NCI-H510A (cell line): ENCODE measurements around the gene ZP1.
A peak's percentile ranks its signal among the peaks of the same experiment; 100 is the strongest.

ENCODE experiments used
- DNase-seq: peaks from one replicate; lab custom pipeline; 2025; lab: John Stamatoyannopoulos, UW

ZP1 gene

DNA sequence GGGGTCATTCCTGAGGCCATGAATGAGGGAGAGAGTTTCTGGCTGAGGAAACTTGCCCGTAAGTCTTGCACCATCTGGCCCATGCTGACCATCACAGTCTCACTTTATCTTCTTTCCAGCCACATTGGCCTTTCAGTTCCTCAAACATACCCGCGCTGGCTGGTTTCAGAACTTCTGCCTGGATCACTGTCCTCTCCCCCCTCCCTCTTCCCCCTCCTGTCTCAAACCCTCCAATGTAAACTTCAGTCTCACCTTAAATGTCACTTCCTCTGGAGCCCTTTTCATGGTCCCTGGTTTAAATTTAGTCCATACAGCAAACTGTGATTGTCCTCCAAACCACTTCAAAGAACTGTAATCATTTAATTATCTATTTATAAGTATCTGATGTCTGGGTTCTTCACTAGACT is 42.9 kb downstream of the ZP1 start:
- no peak for DNase-seq

DNA sequence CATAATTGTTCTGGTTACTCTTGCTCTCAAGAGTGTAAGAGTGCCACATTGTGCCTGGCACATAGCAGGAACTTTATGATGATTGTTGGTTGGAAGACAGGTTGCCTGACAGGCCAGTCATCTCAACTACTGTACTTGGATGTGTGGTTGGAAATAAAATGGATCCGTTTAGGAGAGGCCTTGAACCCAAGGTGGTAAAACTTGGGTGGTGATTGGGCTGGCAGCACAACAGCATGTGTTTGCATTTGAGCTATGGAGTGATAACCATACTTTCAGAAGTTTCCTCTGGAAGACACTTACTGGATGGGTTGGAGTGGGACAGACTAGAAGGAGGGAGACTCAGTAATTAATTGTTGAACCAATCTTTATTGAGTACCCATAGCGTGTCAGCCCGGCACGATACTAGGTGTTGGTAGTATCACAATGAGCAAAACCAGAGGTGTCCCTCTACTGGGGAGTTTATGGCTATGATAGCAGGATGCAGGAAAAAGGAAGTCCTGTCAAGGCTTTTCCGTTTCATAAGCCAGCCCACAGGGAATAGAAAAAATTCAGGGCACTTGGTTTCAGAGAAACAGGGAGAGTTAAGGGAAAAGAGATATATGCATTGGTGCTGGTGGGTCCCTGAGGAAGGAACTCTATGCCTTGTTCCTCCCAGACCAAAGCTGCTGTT is 43.5 kb downstream of the ZP1 start:
- DNase-seq = no peak

DNA sequence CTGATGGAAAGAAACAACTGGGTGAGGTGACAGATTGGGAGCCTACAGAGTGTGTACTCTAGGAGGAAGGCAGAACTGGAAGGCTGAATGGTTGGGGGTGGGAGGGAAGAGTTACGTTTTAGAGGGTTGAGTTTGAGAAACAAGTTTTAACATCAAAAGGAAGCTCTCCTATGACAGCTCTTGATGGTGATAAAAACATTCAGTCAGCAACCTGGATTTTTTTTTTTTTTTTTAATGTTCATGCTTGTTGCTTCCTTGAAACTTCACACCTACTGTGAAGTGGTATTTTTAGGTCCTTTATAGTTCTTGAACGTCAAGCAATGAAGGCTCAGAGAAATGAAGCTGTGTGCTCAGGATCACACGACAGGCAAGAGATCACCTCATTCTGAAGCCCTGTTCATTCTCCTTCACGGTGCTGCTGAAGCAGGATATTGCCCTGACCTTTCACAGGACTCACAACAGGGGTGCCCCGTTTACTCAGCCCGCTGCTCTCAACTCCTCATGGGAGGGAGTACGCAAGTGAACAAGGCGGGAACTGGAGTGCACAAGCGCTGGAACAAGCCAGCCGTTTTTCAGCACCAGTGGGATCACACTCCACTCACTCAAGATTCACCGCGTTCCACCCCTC is 45.0 kb downstream of the ZP1 start:
- no peak for DNase-seq

GRCh38 chr11:60912851-60913528 is 45.6 kb downstream of the ZP1 start:
- no peak for DNase-seq

GRCh38 chr11:60913793-60914632 is 46.7 kb downstream of the ZP1 start, which contains the start of gene TMEM109:
Gene TMEM109, plus strand, starts transcription at chr11:60914158. Its CDS starts 5,536 bp downstream, at chr11:60919694.
- DNase-seq = peak; percentile 81

DNA sequence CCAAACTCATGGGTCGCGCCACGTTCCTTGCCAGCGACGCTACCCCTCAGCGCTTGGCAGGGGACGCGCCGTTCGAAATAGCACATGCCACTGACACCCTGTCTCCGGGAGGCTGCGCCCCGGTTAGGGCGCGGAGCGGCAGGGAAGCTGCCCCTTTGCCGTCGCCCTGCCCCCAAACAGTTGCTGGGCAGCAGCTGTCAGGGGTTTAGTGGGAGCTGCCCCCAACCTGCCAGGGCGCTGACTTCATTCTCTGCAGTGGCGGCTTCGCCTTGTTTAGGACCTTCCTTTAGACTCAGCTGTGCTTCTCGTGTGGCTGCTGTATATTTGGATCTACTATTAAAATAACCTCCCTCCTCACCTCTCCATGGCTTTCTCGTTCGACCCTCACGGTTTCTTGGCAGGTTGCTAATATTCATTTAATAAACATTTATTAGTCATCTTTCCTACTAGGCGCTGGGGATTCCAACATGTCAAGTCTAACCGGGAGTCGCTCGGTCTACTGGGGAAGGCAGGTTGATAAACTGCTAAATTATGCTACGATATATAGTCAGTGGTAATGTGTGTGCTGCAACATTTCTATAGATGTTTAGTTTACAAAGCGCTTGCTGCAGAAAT is 47.4 kb downstream of the ZP1 start:
- DNase-seq = no peak

DNA sequence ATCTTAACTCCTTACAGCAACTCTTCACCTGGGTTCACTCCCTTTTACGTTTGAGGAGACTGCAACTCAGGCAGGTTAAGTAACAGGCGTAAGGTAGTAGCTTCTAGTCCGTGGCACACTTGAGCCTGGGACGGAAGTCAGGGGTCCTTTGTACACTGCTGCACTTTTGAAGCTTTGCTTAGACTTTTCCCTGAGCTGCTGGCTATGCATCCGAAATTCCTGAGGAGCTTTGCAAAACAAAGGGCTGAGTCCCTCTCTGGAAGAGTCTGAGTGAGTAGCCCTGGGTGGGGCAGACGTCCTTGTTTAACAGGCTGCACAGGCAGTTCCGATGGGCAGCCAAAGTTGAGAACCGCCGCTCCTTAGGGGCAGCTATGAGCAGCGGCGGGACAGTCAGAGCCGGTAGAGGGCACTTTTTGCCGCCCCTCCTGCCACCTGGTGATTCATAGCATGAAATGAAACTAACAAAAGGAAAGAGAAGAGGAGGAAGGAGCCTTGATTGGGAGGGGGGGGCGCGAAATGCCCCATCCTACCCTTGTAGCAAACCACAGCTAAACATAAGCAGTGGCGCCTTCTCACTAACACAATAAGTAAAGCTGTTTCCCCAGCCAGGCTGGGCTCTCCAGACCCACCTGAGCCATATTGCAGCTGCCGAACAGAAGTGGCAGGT is 48.0 kb downstream of the ZP1 start:
- DNase-seq = no peak

GRCh38 chr11:60916669-60917206 is 49.4 kb downstream of the ZP1 start:
- DNase-seq = no peak

GRCh38 chr11:60917267-60917666 is 49.9 kb downstream of the ZP1 start:
- no peak for DNase-seq

- no peak for DNase-seq
Observed at GRCh38 chr11:60918251-60918938, 51.1 kb downstream of the ZP1 start.

DNA sequence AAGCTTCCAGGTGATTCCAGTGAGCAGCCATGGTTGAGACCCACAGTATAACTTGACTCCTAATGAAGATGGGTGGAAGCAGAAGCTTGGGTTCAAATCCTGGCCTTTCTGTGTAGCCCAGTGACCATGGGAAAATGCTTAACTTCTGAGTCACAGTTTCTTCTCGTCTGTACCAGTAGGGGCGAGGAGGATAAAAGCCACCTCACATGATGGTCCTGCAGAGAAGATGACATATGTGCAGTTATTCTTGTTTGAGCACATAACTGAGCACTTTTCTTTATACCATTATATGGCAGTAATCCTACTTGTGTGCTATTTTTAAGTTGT is 51.6 kb downstream of the ZP1 start:
- no peak for DNase-seq

DNA sequence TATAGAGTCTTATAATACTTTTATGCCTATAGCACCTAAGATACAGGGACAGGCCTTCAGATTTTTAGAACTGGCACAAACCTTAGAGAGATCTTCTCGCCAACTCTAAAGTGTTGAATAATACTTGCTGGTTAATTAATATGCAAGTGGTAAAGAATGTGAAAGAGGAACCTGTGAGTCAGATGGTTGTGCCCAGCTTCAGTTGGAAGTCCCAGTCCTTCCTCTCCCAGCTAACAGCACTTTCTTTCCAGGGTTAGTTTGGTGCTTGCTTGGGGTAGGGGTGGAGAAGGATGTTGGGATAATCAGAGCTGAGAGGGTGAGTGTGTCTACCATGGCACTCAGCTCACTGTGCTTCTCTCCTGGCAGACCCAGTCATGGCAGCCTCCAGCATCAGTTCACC is 52.0 kb downstream of the ZP1 start:
- no peak for DNase-seq

DNA sequence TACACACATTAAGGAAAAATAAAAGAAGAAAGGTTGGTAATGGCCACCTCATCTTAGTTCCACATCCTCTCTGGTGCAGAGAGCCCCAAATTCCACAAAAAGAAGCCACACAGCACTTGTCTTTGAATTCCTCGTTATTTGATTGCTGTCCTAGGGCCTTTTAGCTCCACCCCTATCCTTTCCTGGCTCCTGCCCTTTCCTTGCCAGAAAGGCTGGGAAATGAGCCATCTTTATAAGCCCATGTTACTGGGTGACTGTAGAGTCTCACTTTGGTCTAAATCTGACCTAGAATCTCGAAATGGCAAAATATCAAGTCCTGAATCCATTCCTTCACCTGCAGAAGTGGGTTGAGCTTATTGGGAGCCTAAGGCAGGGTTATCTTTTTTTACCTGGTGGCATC is 52.6 kb downstream of the ZP1 start:
- DNase-seq = no peak

- no peak for DNase-seq
Observed at GRCh38 chr11:60921259-60921658, 53.9 kb downstream of the ZP1 start.

- DNase-seq = no peak
Observed at GRCh38 chr11:60921777-60922335, 54.5 kb downstream of the ZP1 start.

DNA sequence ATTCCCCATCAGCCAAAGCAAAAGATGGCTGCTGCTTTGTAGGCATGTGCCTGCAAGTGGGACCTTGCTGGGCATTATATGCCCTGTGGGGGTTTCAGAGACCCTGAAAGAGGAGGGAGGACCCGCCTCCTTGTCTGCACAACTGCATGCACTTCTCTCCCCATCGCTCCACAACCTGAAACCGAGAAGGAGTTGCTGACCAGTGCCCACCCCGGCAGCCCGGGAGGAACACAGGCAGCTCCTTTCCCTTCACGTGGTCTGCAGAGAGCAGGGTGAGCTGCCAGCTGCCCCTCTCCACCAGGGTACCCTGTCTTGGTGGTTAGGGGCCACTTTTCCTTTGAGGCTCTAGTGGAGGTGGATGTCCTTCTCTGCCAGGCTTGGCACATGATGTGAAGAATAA is 55.6 kb downstream of the ZP1 start:
- DNase-seq = no peak

- no peak for DNase-seq
Observed at GRCh38 chr11:60923326-60923725, 56.0 kb downstream of the ZP1 start.

DNA sequence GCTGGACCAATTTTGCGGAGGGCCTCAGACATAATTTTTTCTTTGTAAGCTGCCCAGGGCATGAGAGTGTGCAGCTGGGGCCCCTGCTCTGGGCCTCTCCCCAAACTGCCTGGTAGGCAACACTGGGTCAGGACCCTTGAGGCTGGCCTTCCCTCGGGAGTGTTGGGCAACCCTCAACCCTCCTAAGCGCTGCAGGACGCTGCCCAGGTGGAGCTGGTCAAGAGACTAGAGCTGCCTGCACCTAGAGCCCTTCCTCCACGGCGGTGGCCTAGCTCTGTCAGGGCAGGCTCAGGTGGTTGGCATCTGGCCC is 56.4 kb downstream of the ZP1 start:
- DNase-seq = no peak

GRCh38 chr11:60924110-60924905 is 57.0 kb downstream of the ZP1 start, which contains the start of gene TMEM132A:
Gene TMEM132A, plus strand, starts transcription at chr11:60924460. Its CDS starts 174 bp downstream, at chr11:60924634.
- peak; percentile 66 for DNase-seq
